Dermis blood vessel endothelial cell (primary cell): Measurements from ENCODE around the gene MIEF2. TPM values are rescaled to one million over a fixed set of nuclear protein-coding genes. Genes with fewer than 3 reads are reported as not detected.
"Not testable (repeated sequence)": the region's sequence is repeated elsewhere in the genome, so short reads cannot be mapped to it uniquely, and the experiment has no call there.

Experiments used
- DNase-seq: peaks from one replicate; pipeline ENCODE4 v3.0.0; 2010
- total RNA-seq: library from RNA; depleted of rRNA; stranded (reverse); fragments of >200 nt; gene quantifications from 2 replicates; pipeline ENCODE4 v1.2.3, GENCODE V29; 2014

Gene MIEF2
- total RNA-seq, 1 donor from 2014 or later, result 22.6 TPM

DNA sequence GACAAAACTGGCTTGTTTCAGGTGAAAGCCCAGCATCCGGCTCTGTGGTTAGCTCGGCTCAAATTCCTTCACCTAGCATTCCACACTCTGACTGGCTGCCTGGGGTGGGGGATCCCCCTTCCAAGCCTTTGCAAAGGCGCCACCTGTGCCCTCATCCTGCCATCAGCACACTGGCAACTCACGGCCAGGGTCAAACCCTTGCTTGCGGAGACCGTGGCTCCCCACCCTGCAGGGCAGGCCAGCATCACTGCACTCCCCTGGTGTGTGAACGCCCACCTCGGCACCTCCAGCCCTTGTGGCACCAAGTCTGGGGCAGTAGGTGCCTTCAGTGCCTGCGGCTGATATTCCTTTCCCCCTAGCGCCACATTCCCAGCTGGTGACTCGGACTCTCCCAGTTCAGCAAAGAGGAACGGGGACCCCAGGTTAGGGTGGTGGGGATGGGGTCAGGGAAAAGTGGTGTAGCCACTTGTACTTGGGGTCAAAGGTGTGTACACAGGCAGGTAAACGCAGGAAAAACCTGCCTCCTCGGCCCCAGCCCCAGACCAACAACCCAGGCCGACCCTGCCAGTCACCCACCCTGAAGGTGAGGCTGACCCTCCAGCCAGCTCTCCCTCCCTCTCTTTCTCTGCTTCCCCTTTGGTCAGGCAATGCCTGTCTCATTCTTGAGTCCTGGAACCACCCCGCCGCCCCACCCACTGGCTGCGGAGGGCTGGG, 3.0 kb upstream of the MIEF2 start:
- peak; percentile 58 for DNase-seq

DNA sequence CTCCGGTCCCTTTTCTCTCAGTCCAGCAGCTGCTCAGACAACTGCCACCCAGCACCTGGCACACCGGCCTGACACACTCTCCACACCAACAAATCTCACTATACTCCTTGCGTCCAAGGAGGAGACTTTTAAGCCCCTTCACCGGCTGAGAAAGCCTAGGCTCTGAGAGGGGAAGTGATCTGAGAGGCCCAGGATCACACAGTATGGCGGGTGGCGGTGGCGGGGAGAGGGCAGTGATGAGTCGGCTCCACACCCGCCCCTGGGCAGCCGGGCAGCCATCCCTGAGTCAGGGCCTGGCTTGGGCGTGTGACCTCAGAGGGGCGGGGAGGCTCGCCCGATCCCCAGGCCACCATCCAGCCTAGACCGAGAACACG, 2.5 kb upstream of the MIEF2 start:
- DNase-seq, result peak; percentile 80

DNA sequence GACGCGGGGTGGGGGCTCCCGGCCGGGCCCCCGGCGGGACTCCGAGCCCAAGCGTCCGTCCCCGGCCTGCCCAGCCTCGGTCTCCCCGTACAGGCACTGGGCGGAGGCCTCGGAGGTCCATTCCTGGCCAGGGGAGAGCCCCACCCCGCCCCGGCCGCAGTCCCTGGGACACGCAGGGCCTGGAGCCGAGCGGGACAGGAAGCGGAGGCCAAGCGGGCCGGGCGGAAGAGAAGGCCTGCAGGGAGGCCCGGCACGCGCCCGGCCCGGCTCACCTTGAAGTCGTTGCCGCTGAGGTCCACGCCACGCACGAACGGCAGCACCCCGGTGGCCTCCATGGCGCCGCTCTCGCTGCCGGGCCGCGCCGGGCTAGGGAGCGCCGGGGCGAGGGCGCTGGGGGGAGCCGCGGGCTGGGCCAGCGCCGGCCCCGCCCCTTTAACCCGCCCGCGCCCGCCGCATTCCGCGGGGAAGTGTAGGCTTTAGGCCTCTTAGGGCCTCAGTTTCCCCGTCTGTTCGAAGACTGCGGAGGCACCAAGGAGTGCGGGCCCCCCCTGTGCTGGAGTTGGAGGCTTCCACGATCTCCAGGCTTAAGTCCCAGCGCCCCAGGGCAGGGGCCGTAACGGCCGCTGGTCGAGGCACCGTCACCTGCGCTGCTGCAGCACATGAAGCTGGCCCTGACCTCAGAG, 2.0 kb upstream of the MIEF2 start, which contains the start of gene FLII:
TSS of gene FLII (minus strand) at position 383 of the 683 bp plus-strand sequence. CDS start at position 335, 48 bp downstream.
- DNase-seq, result no peak

- no peak for DNase-seq
Observed at GRCh38 chr17:18259621-18260331, 686 bp upstream of the MIEF2 start.

DNA sequence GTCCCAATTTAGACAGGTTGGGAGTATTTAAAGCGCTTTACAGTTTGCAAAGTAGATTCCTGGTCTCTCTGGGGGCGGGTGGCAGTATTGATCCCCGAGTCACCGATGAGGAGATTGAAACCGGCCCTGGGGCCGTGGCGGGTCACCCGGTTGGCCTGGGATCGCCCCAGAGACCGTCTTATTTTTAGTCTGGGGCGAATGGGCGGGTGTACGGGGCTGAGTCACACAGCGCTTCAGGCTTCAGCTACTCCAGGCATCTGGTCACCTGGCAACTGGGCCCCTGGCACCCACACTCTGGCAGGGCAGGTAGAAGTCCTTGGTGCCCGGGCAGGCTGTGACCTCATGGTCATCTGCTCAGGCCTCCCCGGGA, 669 bp downstream of the MIEF2 start:
- peak; percentile 56 for DNase-seq

- DNase-seq, result no peak
Observed at GRCh38 chr17:18261659-18262058, 1.2 kb downstream of the MIEF2 start.

GRCh38 chr17:18262111-18262510, 1.6 kb downstream of the MIEF2 start:
- no peak for DNase-seq

DNA sequence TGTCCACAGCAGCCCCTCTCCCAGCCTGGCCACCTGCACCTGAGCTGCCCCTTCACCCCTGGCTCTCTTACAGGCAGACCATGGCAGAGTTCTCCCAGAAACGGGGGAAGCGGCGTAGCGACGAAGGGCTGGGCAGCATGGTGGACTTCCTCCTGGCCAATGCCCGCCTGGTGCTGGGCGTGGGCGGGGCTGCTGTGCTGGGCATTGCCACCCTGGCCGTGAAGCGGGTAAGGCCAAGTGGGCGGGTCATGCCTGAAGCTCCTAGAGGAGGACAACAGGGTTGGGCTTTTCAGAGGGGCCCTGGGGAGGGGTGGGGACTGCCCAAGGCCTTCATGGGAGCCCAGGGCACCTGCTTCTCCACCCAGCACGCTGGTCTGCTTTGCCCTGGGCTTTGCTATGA, 2.2 kb downstream of the MIEF2 start:
- DNase-seq, result no peak

DNA sequence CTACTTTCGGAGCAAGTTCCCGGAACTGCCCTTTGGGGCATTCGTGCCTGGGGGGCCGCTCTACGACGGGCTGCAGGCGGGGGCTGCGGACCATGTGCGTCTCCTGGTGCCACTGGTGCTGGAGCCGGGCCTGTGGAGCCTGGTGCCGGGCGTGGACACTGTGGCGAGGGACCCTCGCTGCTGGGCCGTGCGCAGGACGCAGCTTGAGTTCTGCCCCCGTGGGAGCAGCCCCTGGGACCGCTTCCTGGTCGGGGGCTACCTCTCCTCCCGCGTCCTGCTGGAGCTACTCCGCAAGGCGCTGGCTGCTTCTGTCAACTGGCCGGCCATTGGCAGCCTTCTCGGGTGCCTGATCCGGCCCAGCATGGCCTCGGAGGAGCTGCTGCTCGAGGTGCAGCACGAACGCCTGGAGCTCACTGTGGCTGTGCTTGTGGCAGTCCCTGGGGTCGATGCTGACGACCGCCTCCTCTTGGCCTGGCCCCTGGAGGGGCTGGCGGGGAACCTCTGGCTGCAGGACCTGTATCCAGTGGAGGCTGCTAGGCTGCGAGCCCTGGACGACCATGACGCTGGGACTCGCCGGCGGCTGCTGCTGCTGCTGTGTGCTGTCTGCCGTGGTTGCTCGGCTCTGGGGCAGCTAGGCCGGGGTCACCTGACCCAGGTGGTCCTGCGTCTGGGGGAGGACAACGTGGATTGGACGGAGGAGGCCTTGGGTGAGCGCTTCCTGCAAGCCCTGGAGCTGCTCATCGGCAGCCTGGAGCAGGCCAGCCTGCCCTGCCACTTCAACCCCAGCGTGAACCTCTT, 3.6 kb downstream of the MIEF2 start:
- DNase-seq, result no peak

GRCh38 chr17:18267366-18267765, 6.9 kb downstream of the MIEF2 start:
- DNase-seq, result no peak

DNA sequence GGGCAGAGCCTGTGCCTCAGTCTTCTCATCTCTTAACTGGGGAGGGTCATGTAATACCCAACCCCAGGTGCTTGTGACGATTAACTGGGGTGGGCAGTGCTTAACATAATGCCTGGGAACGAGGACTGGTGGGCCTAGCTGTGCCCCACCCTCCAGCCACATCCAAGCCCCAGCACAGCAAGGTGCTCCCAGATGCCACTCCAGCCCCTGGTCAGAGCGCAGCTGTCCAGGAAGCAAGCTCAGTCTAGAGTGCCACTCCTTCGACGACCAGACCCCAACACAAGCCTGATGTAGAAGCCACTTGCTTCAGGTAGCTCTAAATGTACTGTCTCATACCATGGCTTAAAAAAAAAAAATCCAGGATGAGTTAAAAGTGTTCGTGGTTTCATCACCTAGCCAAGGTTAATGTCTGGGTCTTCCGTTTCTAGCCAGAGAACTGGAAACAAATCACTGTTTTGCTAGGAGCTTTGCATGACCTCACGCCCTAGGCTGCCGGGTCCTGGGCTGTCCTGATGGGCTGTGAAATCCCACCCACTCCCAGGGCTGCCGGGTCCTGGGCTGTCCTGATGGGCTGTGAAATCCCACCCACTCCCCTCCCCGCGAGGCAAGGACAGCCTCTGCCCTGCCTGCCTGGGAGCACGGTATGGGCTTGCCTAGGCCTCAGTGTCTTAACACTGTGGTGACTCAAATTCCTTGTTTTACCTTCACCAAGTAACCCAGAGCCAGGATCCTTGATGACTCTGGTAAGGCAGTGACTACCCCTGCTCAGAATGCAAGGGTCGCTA, 7.7 kb downstream of the MIEF2 start:
- DNase-seq, result no peak

DNA sequence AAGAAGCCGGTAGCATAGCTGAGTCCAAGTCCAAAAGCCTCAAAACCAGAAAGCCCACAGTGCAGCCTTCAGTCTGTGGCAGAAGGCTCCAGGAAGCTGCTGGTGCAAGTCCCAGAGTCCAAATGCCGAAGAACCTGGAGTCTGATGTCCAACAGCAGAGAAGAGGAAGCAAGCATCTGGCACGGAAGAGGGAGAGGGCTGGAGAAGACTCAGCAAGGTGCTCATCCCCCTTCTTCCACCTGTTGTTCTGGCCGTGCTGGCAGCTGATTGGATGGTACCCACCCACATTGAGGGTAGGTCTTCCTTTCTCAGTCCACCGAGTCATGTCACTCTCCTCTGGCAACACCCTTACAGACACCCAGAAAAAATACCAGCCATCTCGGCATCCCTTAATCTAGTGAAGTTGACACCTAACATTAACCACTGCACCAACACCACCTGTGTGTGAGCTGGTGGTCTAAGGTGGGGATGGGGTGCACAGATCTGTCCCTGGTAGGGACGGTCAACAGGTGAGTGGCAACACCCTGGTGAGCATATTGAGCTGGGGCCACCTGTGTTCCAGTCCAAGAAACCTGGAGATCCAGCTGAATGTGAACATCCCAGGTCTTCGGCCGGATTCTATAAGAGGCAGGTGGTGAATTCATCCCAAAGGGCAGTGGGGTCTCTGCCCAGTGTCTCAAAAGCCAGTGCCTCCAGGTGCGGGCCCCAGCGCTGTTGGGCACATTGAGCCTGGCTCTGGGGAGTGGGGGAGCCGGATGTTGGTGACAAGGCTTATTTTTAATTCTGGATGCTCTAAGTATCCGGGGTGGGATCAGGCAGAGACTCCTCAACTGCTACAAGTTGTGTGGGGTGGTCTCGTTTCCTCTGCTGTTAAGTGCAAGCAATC, 9.8 kb downstream of the MIEF2 start:
- no peak for DNase-seq

DNA sequence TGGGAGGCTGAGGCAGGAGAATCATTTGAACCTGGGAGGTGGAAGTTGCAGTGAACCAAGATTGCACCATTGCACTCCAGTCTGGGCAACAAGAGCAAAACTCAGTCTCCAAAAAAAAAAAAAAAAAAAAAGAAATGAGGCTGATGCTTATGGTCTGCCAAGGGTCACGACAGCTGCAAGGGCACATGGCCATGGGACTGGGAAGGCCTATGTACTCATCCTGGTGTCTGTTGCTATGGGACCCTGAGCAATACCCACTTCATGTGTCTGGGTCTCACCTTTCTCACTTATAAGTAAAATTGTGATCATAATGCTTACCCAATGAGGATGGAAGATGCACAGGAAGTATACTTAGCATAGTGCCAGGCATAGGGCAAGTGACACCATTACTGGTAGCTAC, 16.6 kb downstream of the MIEF2 start:
- no peak for DNase-seq

GRCh38 chr17:18278867-18279266, 18.4 kb downstream of the MIEF2 start:
- DNase-seq, result peak; percentile 32

- DNase-seq, result no peak
Observed at GRCh38 chr17:18280249-18280648, 19.8 kb downstream of the MIEF2 start.

DNA sequence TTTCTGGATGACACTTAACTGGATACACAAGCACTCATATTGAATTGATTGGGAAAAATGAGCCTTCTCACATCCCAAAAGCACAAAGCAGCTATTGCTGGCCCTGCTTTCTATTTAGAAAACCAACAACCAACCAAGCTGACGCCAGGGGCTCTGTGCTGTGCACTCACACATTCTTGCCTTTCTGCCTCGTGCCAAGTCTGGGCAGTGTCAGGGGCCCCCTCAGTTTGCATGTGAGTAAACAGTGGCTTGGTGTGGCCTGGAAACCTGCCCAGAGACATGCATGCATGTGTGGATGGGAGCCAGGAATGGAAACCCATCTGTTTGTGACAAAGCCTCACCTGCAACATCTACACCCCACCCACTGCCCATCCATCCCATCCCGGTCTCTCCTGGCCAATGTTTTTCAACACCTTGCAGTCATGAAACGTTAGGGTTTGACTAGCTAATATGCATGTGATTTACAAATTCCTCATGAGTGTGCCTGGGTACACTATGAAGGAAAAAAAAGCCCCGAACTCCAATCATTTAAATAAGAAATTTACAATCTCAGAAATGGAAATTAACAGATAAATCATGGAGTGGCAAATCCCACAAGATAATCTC, 20.4 kb downstream of the MIEF2 start:
- DNase-seq, result no peak

DNA sequence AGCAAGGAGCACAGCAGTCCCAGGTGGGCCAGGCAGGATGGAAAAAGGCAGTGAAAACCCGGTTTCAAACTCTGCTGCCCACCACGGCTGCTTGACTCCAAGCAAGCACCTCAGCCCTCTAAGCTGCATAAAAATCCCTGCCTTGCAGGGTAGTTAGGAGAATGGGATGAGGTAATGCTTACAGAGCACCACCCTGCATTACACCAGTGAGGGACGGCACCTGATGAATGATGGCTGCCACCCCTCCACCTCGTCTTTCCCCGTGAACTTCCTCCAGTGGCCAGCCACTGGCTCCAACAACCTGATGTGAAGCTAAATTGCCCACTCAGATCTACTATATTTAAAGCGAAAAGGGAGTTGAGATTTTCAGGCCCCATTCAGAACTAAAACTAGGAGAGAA, 21.3 kb downstream of the MIEF2 start:
- DNase-seq, result no peak

DNA sequence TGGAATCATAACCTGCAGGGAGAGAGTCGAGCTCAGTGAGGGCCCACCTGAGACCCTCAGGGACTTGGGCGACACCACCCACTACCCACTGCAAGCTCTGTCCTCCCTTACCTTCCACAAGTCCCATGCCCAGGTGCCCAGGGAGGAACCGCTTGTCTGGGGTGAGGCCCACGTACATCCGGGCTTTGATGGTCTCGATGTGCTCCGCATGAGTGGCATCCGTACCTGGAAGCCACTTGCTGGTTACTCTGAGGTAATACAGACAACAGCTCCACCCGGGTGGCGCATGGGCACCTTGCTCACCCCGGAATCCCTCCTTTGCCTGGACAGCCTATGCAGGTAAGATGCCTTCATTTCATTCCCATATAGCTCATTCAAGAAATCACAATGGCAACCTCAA, 24.8 kb downstream of the MIEF2 start:
- DNase-seq, result no peak

DNA sequence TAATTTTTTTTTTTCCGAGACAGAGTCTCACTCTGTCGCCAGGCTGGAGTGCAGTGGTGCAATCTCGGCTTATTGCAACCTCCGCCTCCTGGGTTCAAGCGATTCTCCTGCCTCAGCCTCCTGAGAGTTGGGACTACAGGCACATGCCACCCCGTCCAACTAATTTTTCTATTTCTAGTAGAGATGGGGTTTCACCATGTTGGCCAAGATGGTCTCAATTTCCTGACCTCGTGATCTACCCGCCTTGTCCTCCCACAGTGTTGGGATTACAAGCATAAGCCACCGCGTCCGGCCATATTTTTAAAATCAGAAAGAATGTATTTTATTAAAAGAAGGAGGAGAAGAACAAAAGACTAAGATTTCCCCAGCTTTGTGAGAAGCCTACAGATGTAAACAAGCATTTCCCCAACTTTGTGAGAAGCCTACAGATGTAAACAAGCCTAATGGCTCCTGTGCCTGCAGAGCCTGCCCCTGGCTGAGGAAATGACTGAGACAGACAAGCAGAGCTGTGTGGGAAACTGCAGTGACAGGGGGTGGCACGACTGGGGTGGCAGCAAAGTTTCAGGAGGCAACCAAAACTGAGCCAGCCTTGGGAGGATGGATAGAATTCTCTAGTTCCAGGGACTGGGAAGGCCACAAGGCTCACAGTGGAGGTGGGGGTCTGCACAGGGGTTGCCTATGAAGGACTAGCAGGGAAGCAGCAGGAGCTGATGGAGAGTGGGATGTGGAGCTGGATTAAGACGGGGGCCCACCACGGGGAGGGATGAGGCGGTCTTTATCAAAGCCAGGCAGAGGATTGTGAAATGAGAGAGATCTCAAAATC, 31.5 kb downstream of the MIEF2 start:
- no peak for DNase-seq

DNA sequence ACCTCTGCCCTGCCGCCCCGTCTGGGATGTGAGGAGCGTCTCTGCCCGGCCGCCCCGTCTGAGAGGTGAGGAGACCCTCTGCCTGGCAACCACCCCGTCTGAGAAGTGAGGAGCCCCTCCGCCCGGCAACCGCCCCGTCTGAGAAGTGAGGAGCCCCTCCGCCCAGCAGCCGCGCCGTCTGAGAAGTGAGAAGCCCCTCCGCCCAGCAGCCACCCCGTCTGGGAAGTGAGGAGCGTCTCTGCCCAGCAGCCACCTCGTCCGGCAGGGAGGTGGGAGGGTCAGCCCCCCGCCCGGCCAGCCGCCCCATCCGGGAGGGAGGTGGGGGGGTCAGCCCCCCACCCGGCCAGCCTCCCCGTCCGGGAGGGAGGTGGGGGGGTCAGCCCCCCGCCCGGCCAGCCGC, 37.6 kb downstream of the MIEF2 start:
- not testable (repeated sequence) for DNase-seq
